HepG2 (cell line): ENCODE measurements around the gene CPO.
"Not testable (repeated sequence)": the region's sequence is repeated elsewhere in the genome, so short reads cannot be mapped to it uniquely, and the experiment has no call there.

Source experiments
- CTCF ChIP-seq: sonication (generic); formaldehyde crosslinking; IDR thresholded peaks from 2 replicates; pipeline ENCODE4 v1.5.0; 2020; ENCODE audit warnings: mild to moderate bottlenecking, missing genetic modification reagents, moderate library complexity
- ZNF414 ChIP-seq: sonication (generic); formaldehyde crosslinking; IDR thresholded peaks from 2 replicates; pipeline ENCODE4 v1.5.0; 2020; ENCODE audit warnings: missing genetic modification reagents

GRCh38 chr2:206953404-206953803 is 14.1 kb downstream of the CPO start:
- TF ChIP-seq CTCF, ZNF414 (CRISPR knock-in tag): not testable (repeated sequence)
